IMR-90 (cell line): Measurements from ENCODE around the gene TTC31. TPM values are rescaled to one million over a fixed set of nuclear protein-coding genes. Genes with fewer than 3 reads are reported as not detected.
A peak's percentile ranks its signal among the peaks of the same experiment; 100 is the strongest.

ENCODE experiments used
- ATAC-seq: fragments of 200-7000 bp; cut with Tn5 transposase; 2 replicates; pipeline ENCODE4 v1.9.1; 2020; ENCODE audit warnings: low read depth, mild to moderate bottlenecking, moderate library complexity
- BruUV-seq: library from RNA; stranded (reverse); fragments of 400-500 nt; replicated peaks from 2 replicates; lab custom pipeline; 2021; lab: Mats Ljungman, UMichigan
- CTCF ChIA-PET: fragments of 300-600 bp; formaldehyde crosslinking; extraction: SDS; loops from one replicate; lab custom pipeline; 2021; ENCODE audit warnings: antibody characterized with exemption; lab: Yijun Ruan, JAX
- POLR2A ChIA-PET: fragments of 300-600 bp; sonication (Branson Sonifier 250); formaldehyde crosslinking; loops from one replicate; lab custom pipeline; 2022; ENCODE audit warnings: antibody characterized with exemption; ENCODE audit not compliant: unreplicated experiment; lab: Charles Lee
- DNase-seq: peaks from one replicate; pipeline ENCODE4 v3.0.0; 2013
- H2AFZ ChIP-seq: replicated peaks from 2 replicates; pipeline ENCODE3; 2013; ENCODE audit warnings: low read length, mild to moderate bottlenecking; ENCODE audit not compliant: poor library complexity
- H2AK5ac ChIP-seq: 2 replicates; pipeline ENCODE4 v1.6.1; 2013; ENCODE audit warnings: low read depth, low read length, inconsistent platforms
- H2AK9ac ChIP-seq: replicated peaks from 2 replicates; pipeline ENCODE3; 2013; ENCODE audit warnings: mild to moderate bottlenecking, low read depth, low read length, moderate library complexity; ENCODE audit not compliant: poor library complexity
- H2BK120ac ChIP-seq: 2 replicates; pipeline ENCODE4 v1.6.1; 2013; ENCODE audit warnings: low read depth, low read length, inconsistent platforms
- H2BK15ac ChIP-seq: 3 replicates; pipeline ENCODE4 v1.6.1; 2013; ENCODE audit warnings: low read depth, low read length, inconsistent platforms
- H2BK20ac ChIP-seq: 2 replicates; pipeline ENCODE4 v1.6.1; 2013; ENCODE audit warnings: low read depth, mild to moderate bottlenecking, inconsistent platforms, low read length, moderate library complexity
- H2BK5ac ChIP-seq: 2 replicates; pipeline ENCODE4 v1.6.1; 2013; ENCODE audit warnings: mild to moderate bottlenecking, low read depth, low read length, inconsistent platforms; ENCODE audit not compliant: poor library complexity, severe bottlenecking
- H3K14ac ChIP-seq: replicated peaks from 2 replicates; pipeline ENCODE4 v1.6.1; 2013; ENCODE audit warnings: low read depth, low read length, inconsistent platforms
- H3K18ac ChIP-seq: 2 replicates; pipeline ENCODE4 v1.6.1; 2013; ENCODE audit warnings: low read depth, low read length, control low read depth
- H3K23ac ChIP-seq: 2 replicates; pipeline ENCODE4 v1.6.1; 2013; ENCODE audit warnings: low read depth, low read length, inconsistent platforms
- H3K27ac ChIP-seq: 2 replicates; pipeline ENCODE4 v1.5.1; 2013; ENCODE audit warnings: mild to moderate bottlenecking, control low read depth, low read length; ENCODE audit not compliant: insufficient read depth
- H3K27me3 ChIP-seq: 2 replicates; pipeline ENCODE4 v1.6.1; 2013; ENCODE audit warnings: low read length; ENCODE audit not compliant: control insufficient read depth, insufficient read depth
- H3K36me3 ChIP-seq: 2 replicates; pipeline ENCODE4 v1.6.1; 2013; ENCODE audit warnings: low read length, mixed read lengths; ENCODE audit not compliant: control insufficient read depth, insufficient read depth
- H3K4ac ChIP-seq: 2 replicates; pipeline ENCODE4 v1.6.1; 2013; ENCODE audit warnings: low read depth, low read length, inconsistent platforms
- H3K4me1 ChIP-seq: 2 replicates; pipeline ENCODE4 v1.6.1; 2013; ENCODE audit warnings: low read length, mixed read lengths; ENCODE audit not compliant: control insufficient read depth, insufficient read depth
- H3K4me2 ChIP-seq: 2 replicates; pipeline ENCODE4 v1.6.1; 2013; ENCODE audit warnings: low read depth, mild to moderate bottlenecking, control low read depth, low read length, moderate library complexity
- H3K4me3 ChIP-seq: 2 replicates; pipeline ENCODE4 v1.5.1; 2013; ENCODE audit warnings: low read depth, mild to moderate bottlenecking, control low read depth, low read length, moderate library complexity; ENCODE audit not compliant: insufficient read depth
- H3K56ac ChIP-seq: 2 replicates; pipeline ENCODE4 v1.6.1; 2013; ENCODE audit warnings: low read length, inconsistent platforms; ENCODE audit not compliant: insufficient read depth; ENCODE audit errors: extremely low read depth
- H3K79me1 ChIP-seq, 2 experiments: 2 replicates each; pipeline ENCODE4 v1.6.1; 2013; ENCODE audit warnings: low read length in 2 of 2, inconsistent platforms in 1 of 2, low read depth in 1 of 2
- H3K9ac ChIP-seq: 2 replicates; pipeline ENCODE4 v1.6.1; 2013; ENCODE audit warnings: low read depth, low read length, control low read depth
- H3K9me1 ChIP-seq: 2 replicates; pipeline ENCODE4 v1.6.1; 2013; ENCODE audit warnings: low read length, inconsistent platforms; ENCODE audit not compliant: insufficient read depth
- H3K9me3 ChIP-seq: 2 replicates; pipeline ENCODE4 v1.6.1; 2013; ENCODE audit warnings: low read length; ENCODE audit not compliant: control insufficient read depth, insufficient read depth
- H4K20me1 ChIP-seq: 2 replicates; pipeline ENCODE4 v1.6.1; 2013; ENCODE audit warnings: low read length, inconsistent platforms; ENCODE audit not compliant: insufficient read depth
- H4K5ac ChIP-seq: 2 replicates; pipeline ENCODE4 v1.6.1; 2013; ENCODE audit warnings: mild to moderate bottlenecking, low read depth, low read length, control low read depth
- H4K8ac ChIP-seq, 2 experiments: 2 replicates each; pipeline ENCODE4 v1.6.1; 2013; ENCODE audit warnings: low read depth in 2 of 2, low read length in 2 of 2, control low read depth in 1 of 2, inconsistent platforms in 1 of 2
- H4K91ac ChIP-seq: 2 replicates; pipeline ENCODE4 v1.6.1; 2013; ENCODE audit warnings: low read depth, low read length, inconsistent platforms; ENCODE audit not compliant: insufficient read depth
- CHD1 ChIP-seq: IDR thresholded peaks from 2 replicates; pipeline ENCODE4 v1.6.1; 2012; ENCODE audit warnings: low read depth, low read length, improper control_type of control experiment
- CTCF ChIP-seq: conservative IDR thresholded peaks from 2 replicates; pipeline ENCODE4 v1.5.1; 2012; ENCODE audit warnings: mild to moderate bottlenecking, low read depth, low read length, improper control_type of control experiment
- FOS ChIP-seq: fragments of 150-350 bp; IDR thresholded peaks from 2 replicates; pipeline ENCODE4 v1.6.1; 2016; ENCODE audit warnings: low read depth, low read length
- NFE2L2 ChIP-seq: fragments of 150-350 bp; IDR thresholded peaks from 2 replicates; pipeline ENCODE4 v1.6.1; 2016; ENCODE audit warnings: low read depth, mild to moderate bottlenecking, low read length
- RFX5 ChIP-seq: IDR thresholded peaks from 2 replicates; pipeline ENCODE4 v1.8.0; 2012; ENCODE audit warnings: low read depth, mild to moderate bottlenecking, low read length, moderate library complexity
- WGBS, 2 experiments: methylation state at CpG; one replicate each; pipeline versions ENCODE4 v1.1.5 to v1.1.7; 2013; ENCODE audit warnings: missing lambda C conversion rate in 2 of 2; ENCODE audit not compliant: insufficient read length in 1 of 2; ENCODE audit errors: extremely low coverage in 2 of 2; 5-methylcytosine and 5-hydroxymethylcytosine counted together
- dilution Hi-C: fragments of 300-500 bp; cut with HindIII; formaldehyde crosslinking; loops from one replicate; pipeline ENCODE4 v1.14.3; 2018; ENCODE audit warnings: low sequenced_read_pairs; ENCODE audit not compliant: unreplicated experiment
- in situ Hi-C: fragments of 300-500 bp; cut with MboI; formaldehyde crosslinking; loops from 3 replicates; pipeline ENCODE4 v1.14.3; 2019; ENCODE audit warnings: low sequenced_read_pairs, inconsistent platforms, mixed read lengths
- intact Hi-C: fragments of 100-400 bp; cut with micrococcal nuclease; formaldehyde crosslinking; loops from 2 replicates; pipeline ENCODE4 v1.10.0; 2022
- polyA plus RNA-seq, 3 experiments: library from polyadenylated mRNA; depleted of rRNA; stranded (reverse); fragments of >200 nt; gene quantifications; 2 replicates each; pipeline ENCODE4 v1.2.3, GENCODE V29; 2012; ENCODE audit warnings: low replicate concordance in 1 of 3
- total RNA-seq: library from RNA; depleted of rRNA; stranded (reverse); fragments of >200 nt; gene quantifications from 2 replicates; pipeline ENCODE4 v1.2.3, GENCODE V29; 2012
- TF ChIP-seq, protein P1 (sequence below): fragments of 150-350 bp; IDR thresholded peaks from 2 replicates; pipeline ENCODE4 v1.6.1; 2017; ENCODE audit warnings: mild to moderate bottlenecking, antibody characterized with exemption, low read length, low read depth

Gene TTC31
- total and polyA plus RNA-seq, 2 of the 4 experiments (the other 2 are of a cell fraction) = 6.3 to 18.8 TPM

DNA sequence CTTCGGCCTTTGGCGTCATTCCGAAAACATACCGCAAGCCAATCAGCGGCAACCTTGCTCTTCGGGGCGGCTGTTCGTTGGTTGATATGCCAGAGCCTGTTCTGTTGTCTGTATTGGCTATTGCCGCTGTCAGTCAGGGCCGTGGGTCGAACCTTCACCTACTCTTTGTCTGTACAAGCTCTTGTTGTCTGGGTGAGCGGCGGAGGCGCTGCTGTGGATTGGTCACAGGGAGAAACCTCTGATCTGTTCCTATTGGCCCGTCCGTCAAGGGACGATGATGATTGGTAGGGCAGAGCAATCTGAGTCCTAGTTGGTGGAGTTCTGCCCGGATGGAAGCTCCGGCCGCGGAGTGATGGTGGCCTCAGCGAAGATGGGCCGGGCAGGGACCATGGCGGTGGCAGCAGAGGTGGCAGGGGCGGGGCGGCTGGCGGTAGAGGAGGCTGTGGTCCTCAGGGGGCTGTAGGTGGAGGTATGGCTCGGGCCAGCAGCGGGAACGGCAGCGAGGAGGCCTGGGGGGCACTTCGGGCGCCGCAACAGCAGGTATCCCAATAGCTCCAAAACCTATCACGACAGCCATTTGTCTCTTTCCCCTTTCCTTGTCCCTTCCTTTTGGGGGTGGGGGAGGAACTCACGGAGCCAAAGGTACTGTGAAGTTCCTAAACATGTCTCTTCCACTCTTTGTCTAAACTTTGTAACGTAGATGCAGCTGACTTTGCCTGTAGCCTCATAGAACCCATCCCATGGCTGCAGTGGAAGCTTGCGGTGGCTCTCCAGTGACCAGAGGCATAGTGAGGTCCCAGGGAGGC, 24.5 kb upstream of the TTC31 start, which contains the start of gene WBP1 (continued):
- TF ChIP-seq CTCF = no peak

DNA sequence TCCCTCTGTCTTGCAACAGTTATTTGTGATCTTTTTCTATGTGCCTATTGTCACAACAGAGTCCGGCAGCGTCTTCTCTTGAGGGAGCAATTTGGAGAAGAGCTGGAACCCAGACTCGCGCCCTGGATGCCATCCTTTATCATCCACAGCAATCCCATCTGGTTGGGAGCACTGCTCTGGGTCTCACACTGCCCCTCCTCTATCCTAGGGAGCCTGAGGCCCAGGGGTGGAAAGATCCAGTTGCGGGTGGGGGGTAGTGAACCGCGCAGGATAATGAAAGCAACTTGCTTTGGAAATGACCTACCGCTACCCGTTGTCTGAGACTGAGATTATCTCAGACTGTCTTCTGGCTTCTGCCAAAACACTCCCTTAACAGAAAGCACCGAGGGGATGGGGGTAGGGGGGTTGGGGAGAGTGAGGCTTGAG, 23.9 kb upstream of the TTC31 start:
- H2AK9ac ChIP-seq = peak overlapping the region; percentile 97
- H2BK120ac ChIP-seq = no peak overlapping the region
- peak overlapping the region; percentile 87 for H3K4me2 ChIP-seq
- dilution Hi-C loops (no loop called here), intact Hi-C loops (no loop called here), in situ Hi-C loops (no loop called here)
- ATAC-seq (no peak), DNase-seq (no peak)
- peak overlapping the region; percentile 78 for H4K5ac ChIP-seq
- peaks cover 21% of the 10 kb centered on the region for H3K36me3 ChIP-seq
- peak overlapping the region; percentile 56 for H2BK5ac ChIP-seq
- H3K4me1 ChIP-seq = peaks cover 10% of the 10 kb centered on the region
- H3K56ac ChIP-seq = peak overlapping the region; percentile 92
- 0 out of 2 replicates have a peak, but pooled peaks cover 3% of the 10 kb centered on the region for H3K9me1 ChIP-seq
- H3K27ac ChIP-seq = peak overlapping the region; percentile 70
- no TSS peak for BruUV-seq
- H3K9ac ChIP-seq = peak overlapping the region; percentile 86
- H3K27me3 ChIP-seq = no peaks in the 10 kb centered on the region
- peak overlapping the region; percentile 33; the same call in 1 of the 3 replicates for H2BK15ac ChIP-seq
- H4K91ac ChIP-seq = peak overlapping the region; percentile 83; the same call in 1 of the 2 replicates
- ChIA-PET POLR2A (interaction anchor here (0.9 kb wide), 1 partner anchor 24 kb away, joined by 5 read pairs; the partner anchor contains the start of genes CCDC142 and TTC31), CTCF (no interaction called here)
- peak overlapping the region; percentile 80 for H3K4me3 ChIP-seq
- peak overlapping the region; percentile 94 for H3K23ac ChIP-seq
- H3K4ac ChIP-seq = peak overlapping the region; percentile 96
- H4K20me1 ChIP-seq = no peaks in the 10 kb centered on the region
- H3K9me3 ChIP-seq = no peaks in the 10 kb centered on the region
- H2AFZ ChIP-seq = peak overlapping the region; percentile 77
- peak overlapping the region; percentile 80 for H2AK5ac ChIP-seq
- H3K79me1 ChIP-seq = peaks cover 18 to 53% of the 10 kb centered on the region in 2 experiments
- peak overlapping the region; percentile 66 to 95 for H4K8ac ChIP-seq
- peak overlapping the region; percentile 97 for H3K14ac ChIP-seq
- WGBS, 2 experiments = no CpG with 5 or more reads among the region's 10 CpGs
- no peak overlapping the region for H3K18ac ChIP-seq
- H2BK20ac ChIP-seq = no peak overlapping the region
- no peak for TF ChIP-seq FOS
- TF ChIP-seq, protein P1, sequence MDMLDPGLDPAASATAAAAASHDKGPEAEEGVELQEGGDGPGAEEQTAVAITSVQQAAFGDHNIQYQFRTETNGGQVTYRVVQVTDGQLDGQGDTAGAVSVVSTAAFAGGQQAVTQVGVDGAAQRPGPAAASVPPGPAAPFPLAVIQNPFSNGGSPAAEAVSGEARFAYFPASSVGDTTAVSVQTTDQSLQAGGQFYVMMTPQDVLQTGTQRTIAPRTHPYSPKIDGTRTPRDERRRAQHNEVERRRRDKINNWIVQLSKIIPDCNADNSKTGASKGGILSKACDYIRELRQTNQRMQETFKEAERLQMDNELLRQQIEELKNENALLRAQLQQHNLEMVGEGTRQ = no peak
- TF ChIP-seq RFX5 = no peak
- no peak for TF ChIP-seq NFE2L2
- no peak for TF ChIP-seq CHD1
